Measurements from ENCODE around the gene AP3B1.
"Not testable (repeated sequence)": the region's sequence is repeated elsewhere in the genome, so short reads cannot be mapped to it uniquely, and the experiment has no call there.

The AP3B1 gene

DNA sequence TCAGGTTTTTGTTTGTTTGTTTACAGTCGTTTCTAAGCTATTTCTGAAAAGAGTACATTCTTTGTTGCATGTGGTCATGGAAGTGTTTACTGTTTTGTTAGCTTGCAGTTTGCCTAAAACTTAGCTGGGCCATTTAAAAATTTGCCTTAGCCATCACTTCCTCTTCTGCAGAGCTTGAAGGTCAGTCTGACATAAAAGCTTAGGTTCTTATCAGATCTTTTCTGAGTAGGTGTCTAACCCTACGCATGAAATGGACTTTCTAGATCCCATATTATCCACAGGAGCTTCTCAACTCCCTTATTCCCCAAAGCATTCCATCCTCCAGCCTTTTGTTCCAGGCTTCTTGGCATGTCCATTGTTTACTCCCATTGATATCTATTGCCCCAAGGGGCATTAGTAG lies 90.3 kb downstream of the AP3B1 start:
- TF ChIP-seq, protein P1, sequence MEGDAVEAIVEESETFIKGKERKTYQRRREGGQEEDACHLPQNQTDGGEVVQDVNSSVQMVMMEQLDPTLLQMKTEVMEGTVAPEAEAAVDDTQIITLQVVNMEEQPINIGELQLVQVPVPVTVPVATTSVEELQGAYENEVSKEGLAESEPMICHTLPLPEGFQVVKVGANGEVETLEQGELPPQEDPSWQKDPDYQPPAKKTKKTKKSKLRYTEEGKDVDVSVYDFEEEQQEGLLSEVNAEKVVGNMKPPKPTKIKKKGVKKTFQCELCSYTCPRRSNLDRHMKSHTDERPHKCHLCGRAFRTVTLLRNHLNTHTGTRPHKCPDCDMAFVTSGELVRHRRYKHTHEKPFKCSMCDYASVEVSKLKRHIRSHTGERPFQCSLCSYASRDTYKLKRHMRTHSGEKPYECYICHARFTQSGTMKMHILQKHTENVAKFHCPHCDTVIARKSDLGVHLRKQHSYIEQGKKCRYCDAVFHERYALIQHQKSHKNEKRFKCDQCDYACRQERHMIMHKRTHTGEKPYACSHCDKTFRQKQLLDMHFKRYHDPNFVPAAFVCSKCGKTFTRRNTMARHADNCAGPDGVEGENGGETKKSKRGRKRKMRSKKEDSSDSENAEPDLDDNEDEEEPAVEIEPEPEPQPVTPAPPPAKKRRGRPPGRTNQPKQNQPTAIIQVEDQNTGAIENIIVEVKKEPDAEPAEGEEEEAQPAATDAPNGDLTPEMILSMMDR (conservative IDR thresholded peaks at IDR 0.05; ENCODE audit: control insufficient read depth, insufficient read depth, low read depth, low read length) = no peak
- H3K4me3 ChIP-seq (ENCODE audit: control insufficient read depth, low read depth, low read length) = no peak overlapping the region
- DNase-seq (ENCODE audit: low read depth) = no peak

DNA sequence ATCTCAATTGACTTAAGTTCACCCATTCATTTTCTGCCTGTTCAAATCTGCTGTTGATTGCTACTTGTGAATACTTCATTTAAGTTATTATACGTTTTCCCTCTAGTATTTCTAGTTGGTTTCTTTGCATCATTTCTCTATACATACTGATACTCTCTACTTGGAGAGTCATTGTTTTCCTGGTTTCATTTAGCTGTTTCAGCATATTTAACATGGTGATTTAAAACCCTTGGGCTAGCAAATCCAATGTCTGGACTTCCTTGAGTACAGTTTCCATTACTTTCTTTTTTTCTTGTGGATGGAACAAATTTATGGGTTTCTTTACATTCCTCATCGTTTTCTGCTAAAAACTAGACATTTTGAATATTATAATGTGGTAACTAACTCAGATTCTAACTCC lies 90.7 kb downstream of the AP3B1 start:
- TF ChIP-seq, protein P1 (conservative IDR thresholded peaks at IDR 0.05; ENCODE audit: control insufficient read depth, insufficient read depth, low read depth, low read length) = no peak
- H3K4me3 ChIP-seq (ENCODE audit: control insufficient read depth, low read depth, low read length) = no peak overlapping the region
- DNase-seq (ENCODE audit: low read depth) = no peak

DNA sequence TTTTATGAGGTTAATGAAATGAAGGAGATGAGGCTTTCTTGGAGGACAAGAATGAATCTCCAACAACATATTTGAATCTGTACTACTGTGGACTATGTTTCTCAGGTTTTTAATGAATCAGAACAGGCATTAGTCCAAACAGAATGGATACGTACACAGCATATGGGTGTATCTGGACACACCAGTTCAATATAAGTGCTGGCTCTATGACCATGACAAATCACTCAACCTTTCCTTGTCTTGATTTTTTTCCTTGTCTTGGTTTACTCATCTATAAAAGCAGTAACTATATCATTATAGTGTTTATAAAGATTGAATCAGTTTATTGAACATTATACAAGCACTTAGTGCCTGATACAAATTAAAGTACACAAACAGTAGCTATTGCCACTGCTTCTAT lies 104.1 kb downstream of the AP3B1 start:
- no peak overlapping the region for H3K4me3 ChIP-seq (ENCODE audit: control insufficient read depth, low read depth, low read length)
- DNase-seq (ENCODE audit: low read depth) = no peak
- TF ChIP-seq, protein P1 (conservative IDR thresholded peaks at IDR 0.05; ENCODE audit: control insufficient read depth, insufficient read depth, low read depth, low read length) = no peak

DNA sequence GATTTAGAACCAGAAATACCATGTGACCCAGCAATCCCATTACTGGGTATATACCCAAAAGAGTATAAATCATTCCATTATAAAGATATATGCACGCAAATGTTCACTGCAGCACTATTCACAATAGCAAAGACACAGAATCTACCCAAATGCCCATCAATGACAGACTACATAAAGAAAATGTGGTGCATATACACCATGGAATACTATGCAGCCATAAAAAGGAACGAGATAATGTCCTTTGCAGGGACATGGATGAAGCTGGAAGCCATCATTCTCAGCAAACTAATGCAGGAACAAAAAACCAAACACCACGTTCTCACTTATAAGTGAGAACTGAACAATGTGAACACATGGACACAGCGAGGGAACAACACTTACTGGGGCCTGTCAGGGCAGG lies 105.8 kb downstream of the AP3B1 start:
- not testable (repeated sequence) for DNase-seq (ENCODE audit: low read depth); H3K4me3 ChIP-seq (ENCODE audit: control insufficient read depth, low read depth, low read length)

DNA sequence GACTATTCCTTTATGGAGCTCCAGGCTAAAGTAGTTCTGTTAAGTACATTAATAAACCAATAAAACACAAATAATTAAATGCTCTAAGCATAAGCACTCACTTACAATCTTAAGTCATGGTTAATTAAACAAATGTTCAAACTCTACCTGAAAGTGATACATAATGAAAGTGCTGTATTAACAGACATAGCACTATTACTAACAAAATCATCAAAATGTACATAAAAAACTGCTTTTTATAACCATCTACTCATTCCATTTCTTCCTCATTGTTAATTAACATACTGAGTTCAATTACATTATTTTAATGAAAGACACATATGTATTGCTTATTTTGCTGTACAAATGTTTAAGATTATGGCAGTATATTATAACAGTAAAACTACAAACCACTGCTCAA lies 107.3 kb downstream of the AP3B1 start:
- no peak for DNase-seq (ENCODE audit: low read depth)
- TF ChIP-seq, protein P1 (conservative IDR thresholded peaks at IDR 0.05; ENCODE audit: control insufficient read depth, insufficient read depth, low read depth, low read length) = no peak

DNA sequence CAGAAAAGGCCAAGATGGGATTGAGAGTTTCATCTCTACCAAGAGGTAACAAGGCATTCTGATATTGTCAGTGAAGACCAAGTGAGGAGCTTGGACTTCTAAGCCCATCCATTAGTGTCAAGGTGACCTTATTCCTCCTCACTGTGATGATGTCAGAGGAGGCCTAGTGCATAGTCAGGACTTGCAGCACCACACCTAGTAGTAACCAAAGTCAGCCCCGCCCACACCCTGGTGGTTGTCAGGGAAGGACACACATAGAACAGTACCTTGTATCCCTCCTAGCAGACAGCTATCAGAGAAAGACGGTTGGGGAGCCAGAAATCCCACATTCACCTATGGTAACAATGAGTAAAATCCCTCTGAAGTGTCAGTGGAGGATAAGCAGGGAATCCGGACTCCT lies 111.7 kb downstream of the AP3B1 start:
- DNase-seq (ENCODE audit: low read depth) = peak; percentile 2
- H3K4me3 ChIP-seq (ENCODE audit: control insufficient read depth, low read depth, low read length) = no peak overlapping the region
- TF ChIP-seq, protein P1 (conservative IDR thresholded peaks at IDR 0.05; ENCODE audit: control insufficient read depth, insufficient read depth, low read depth, low read length) = no peak

More for the DNA sequence above, 107.3 kb downstream of the AP3B1 start:
- no peak overlapping the region for H3K4me3 ChIP-seq (ENCODE audit: control insufficient read depth, low read depth, low read length)

DNA sequence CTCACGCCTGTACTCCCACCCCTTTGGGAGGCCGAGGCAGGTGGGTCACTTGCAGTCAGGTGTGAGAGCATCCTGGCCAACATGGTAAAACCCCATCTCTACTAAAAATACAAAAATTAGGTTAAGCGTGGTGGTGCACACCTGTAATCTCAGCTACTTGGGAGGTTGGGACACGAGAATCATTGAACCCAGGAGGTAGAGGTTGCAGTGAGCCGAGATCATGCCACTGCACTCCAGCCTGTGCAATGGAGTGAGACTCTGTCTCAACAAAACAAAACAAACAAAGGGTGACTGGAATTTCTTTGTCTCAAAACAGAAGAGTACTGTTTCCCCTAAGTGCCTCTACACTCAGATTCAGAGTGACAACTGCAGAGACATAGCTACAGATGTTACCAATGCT lies 116.1 kb downstream of the AP3B1 start:
- DNase-seq (ENCODE audit: low read depth) = no peak
- TF ChIP-seq, protein P1 (conservative IDR thresholded peaks at IDR 0.05; ENCODE audit: control insufficient read depth, insufficient read depth, low read depth, low read length) = no peak
- H3K4me3 ChIP-seq (ENCODE audit: control insufficient read depth, low read depth, low read length) = no peak overlapping the region

DNA sequence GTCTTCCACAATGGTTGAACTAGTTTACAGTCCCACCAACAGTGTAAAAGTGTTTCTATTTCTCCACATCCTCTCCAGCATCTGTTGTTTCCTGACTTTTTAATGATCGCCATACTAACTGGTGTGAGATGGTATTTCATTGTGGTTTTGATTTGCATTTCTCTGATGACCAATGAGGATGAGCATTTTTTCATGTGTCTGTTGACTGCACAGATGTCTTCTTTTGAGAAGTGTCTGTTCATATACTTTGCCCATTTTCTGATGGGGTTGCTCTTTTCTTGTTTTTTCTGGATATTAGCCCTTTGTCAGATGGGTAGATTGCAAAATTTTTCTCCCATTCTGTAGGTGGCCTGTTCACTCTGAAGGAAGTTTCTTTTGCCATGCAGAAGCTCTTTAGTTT lies 124.2 kb downstream of the AP3B1 start:
- not testable (repeated sequence) for H3K4me3 ChIP-seq (ENCODE audit: control insufficient read depth, low read depth, low read length); DNase-seq (ENCODE audit: low read depth)

All from fibroblast of mammary gland (primary cell).